HG02973 (cell line): ENCODE results near the gene MIA2.
A peak's percentile ranks its signal among the peaks of the same experiment; 100 is the strongest.

Source experiments
- ATAC-seq: cut with Tn5 transposase; IDR thresholded peaks from one replicate; pipeline ENCODE4 v1.9.1; 2021; ENCODE audit warnings: moderate library complexity; ENCODE audit not compliant: unreplicated experiment

Gene MIA2

DNA sequence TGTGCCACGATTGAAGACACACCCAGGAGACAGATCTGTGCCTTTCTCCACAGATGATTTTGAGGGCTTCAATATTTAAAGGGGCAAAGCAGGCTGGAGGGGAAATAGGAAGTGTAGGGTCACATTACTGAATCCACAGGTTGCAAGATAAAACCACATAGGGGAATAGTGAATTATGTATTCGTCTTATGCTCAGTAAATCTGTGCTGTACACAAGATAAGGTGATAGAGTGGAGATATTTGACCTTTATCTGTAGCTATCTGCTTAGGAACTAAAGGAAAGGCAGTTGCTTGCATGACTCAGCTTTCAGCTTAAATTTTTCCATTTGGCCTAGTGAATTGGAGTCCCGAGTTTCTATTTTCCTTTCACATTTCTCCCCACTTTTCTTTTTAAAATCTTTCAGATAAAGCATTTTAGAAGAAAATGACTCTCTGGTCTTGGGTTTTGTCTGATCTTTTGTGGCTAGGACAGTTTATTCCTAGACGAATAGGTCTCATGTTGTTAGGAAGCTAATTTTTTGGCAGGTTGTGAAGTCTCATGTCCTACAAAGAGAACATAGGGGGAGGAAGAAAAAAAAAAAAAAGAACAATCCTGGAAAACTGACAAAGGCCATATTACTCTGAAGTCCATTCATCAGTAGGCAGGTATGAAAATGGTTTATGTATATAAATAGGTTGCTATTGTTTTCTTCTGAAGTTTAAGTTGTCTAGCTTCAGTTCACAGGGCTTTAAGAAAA, 143.1 kb downstream of the MIA2 start:
- ATAC-seq = no peak

DNA sequence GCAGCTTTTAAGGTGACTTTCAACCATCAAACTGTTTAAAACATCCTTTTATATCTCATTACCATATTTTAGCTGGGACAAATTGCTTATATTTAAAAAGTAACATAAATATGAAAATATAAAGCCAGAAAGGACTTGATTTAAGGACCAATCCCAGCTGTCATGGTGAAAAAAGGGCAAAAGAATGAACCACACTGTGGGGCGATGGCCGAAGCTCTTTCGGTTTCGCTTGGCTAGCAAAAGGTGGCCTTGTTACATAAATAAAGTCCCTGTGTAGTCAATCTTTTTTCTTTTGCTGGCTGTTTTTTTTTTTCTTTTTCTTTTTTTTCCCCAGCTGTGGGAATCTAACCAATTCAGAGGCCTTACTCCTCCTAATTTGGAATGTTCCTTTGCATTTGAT, 147.7 kb downstream of the MIA2 start:
- no peak for ATAC-seq

DNA sequence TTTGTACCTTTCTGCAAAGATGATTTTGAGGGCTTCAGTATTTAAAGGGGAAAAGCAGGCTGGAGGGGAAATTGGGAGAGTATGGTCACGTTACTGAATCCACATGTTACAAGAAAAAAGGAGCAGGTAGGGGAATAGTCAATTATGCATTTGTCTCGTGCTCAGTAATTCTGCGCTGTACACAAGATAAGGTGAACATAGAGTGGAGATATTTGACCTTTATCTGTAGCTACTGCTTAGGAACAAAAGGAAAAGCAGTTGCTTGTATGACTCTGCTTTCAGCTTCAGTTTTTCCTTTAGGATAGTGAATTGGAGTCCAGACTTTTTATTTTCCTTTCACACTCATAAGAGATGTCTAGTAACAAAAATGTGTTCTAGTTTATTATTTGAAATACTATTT, 148.7 kb downstream of the MIA2 start:
- ATAC-seq = no peak

DNA sequence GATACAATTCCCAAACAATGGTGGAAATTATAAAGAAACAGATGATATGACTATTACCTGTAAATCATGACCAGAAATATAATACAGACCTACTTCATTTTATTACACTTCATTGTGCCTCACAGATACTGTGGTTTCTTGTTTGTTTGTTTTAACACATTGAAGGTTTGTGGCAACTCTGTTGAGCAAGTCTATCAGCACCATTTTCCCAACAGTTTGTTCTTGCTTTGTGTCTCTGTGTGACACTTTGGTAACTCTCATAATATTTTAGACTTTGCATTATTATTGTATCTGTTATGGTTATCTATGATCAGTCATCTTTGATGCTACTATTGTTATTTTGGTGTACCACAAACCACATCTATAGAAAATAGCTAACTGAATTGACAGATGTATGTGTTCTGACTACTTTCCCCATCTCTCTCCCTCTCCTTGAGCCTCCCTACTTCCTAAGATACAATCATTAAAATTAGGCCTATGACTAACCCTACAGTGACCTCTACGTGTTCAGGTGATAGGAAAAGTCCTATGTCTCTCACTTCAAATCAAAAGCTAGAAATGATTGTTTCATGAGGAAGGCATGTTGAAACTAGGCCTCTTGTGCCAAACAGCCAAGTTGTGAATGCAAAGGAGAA, 149.4 kb downstream of the MIA2 start:
- peak; percentile 59 for ATAC-seq

DNA sequence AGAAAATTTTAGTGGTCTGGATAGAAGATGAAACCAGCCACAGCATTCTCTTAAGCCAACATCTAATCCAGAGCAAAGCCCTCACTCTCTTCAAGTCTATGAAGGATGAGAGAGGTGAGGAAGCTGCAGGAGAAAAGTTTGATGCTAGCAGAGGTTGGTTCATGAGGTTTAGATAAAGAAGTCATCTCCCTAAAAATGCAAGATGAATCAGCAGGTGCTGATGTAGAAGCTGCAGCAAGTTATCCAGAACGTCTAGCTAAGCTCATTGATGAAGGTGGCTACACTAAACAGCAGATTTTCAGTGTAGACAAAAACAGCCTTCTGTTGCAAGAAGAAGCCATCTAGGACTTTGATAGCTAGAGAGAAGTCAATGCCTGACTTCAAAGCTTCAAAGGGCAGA, 150.0 kb downstream of the MIA2 start:
- no peak for ATAC-seq

DNA sequence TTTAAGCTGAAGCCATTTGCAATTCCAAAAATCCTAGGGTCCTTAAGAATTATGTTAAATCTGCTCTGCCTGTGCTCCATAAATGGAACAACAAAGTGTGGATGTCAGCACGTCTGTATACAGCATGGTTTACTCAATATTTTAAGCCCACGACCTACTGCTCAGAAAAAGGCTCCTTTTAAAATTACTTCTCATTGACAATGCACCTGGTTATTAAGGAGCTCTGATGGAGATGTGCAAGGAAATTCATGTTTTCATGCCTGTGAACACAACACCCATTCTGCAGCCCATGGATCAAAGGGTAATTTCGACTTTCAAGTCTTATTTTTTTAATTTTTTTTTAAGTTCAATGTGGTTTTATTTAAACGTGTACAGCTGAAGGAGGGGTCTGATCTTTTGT, 150.5 kb downstream of the MIA2 start:
- no peak for ATAC-seq

DNA sequence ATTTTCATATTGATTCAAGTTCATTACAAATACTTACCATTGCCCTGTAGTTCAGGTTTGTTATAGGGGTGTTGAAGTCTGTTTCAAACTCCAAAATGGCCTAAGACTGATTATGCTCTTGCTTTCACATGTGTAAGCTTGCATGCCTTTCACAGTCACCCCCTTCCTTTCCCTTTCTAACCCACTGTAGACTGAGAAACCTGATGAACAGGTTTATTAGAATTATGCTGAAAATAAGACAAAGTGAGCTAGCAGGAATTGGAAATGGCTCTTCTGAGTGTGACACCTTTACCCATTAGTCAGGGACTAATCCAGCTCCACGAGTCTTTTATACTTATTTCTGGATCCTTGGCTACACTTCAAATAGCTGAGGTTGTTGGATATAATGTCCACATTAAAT, 159.6 kb downstream of the MIA2 start:
- ATAC-seq = no peak

DNA sequence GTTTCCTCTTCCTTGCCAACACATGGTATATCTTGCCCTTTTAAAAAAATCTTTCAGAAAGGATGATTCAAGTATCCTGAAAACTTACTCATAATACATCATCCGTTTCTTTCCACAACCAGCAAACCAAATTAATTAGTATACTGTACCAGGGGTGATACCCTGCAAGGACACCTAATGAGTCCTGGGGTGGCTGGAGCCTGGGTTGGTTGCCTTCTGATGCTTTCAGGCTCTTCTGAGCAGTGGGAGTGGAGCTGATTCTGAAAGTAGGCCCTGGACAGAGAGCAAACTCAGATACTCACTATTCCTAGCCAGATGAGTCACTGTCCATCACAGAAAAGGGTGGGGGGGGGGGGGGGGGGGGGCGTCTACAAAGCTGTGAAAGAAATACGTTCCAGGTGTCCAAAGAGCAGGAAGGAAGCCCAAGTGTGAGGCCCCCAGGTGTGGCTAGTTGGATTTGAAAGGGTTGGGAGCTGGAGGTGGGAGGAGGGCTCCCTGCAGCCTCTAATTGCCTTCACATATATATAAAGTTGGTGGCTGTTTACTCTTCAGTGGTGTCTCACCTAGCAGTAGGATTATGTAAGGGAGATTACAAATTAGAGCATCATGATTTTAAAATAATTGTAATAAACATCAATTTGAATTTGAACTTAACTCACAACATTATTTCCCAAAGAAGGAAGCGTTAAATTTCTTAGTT, 162.0 kb downstream of the MIA2 start:
- no peak for ATAC-seq

DNA sequence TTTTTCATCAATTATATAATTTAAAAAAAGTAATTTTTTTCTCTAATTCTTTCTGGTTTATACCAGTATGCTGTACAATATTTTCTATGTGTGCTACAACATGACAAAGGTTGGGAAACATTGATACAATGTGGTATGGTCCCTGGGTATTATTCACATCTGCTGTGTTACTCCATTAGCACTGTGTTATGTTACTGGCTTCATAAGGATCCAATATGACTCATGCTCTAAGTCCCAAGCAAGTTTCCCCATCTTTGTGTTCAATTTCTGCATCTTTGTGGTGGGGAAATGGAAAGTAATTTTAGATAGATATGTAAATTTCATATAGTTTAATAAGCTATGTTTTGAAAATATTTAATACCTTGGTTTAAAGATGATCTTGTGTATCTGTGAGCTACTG, 162.7 kb downstream of the MIA2 start:
- no peak for ATAC-seq

DNA sequence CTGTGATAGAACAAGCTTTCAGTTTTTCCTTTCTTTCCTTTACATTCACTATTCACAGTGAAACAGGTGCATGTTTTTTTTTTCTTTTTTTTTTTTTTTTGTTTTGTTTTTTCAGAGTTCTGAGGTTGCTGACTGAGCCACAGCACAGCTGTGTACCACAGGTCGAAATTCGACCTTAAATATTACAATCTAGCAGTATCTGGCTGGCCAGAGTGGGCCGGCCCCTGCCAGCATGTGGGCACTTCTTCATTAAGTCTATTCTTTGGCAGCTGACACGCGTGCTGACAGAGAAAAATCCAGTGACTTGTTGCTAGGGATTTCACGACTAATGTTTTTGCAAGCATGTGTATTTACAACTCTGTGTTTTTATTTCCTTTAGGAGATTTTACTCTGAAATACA, 164.7 kb downstream of the MIA2 start:
- no peak for ATAC-seq

DNA sequence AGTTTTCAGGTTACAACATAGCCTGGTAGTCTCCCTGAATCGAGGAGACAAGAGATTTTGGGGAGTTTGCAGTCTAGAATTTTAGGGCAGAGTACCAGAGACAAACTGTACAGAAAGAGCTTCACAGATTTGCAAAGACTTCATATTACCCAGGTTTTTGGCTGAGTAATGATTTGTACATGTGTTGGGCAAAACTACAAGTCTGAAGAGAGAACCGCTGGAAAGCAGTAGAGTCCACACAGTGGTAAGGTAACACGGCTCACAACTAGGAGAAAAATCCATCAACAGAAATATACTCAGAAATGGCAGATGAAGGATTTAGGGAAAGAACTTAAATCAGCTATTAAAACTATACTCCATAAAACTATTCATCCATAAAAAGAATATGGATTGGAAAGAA, 172.8 kb downstream of the MIA2 start:
- ATAC-seq = no peak

DNA sequence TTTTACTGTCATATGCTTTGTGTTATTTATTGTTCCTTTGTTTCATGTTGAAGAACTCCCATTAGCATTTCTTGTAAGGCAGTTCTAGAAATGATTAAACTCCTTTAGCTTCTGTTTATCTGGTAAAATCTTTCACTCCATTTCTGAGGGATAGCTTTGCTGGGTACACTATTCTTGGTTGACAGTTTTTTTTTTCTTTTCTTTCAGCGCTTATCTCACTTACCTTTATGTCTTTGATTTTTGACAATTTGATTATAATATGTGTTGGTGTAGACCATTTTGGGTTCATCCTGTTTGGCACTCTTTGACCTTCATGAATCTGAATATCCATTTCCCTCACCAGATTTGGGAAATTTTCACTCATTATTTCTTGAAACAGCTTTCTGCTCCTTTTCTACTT, 182.4 kb downstream of the MIA2 start:
- no peak for ATAC-seq

DNA sequence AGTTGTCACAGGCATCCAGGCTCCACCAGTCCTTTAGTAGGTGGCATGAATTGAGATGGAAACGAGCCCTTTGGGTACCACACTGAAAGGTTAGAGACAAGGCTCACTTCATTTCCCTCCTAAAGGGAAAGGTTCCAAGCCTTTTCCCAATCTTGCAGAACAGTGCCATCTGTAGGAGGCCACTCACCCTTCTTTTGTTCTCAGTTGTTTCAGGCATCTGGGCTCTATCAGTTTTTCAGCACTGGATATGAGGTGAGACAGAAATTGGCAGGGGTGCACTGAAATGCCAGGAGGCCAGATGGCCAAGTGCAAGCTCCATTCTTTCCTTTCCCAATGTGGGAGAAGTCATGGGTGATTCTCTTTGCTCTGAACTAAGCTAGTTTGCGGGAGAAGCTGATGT, 183.3 kb downstream of the MIA2 start:
- no peak for ATAC-seq

DNA sequence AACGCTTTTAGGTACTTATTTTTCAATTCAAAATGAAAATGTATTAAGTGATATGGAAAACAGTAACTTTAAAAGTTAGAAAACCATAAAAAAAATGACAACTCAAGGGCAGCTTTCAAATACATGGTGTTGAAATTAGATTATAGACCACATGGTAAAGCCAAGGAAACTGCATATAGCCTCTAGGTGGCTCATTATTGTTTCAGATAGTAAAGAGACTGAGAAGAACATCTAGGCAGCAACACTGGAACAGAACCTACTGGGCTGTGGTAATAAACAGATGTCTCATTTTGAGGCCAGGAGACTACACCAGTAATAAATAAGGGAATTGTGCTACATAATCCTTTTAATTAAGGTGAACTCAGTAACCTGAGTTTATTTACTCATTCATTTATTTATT, 185.6 kb downstream of the MIA2 start:
- no peak for ATAC-seq

DNA sequence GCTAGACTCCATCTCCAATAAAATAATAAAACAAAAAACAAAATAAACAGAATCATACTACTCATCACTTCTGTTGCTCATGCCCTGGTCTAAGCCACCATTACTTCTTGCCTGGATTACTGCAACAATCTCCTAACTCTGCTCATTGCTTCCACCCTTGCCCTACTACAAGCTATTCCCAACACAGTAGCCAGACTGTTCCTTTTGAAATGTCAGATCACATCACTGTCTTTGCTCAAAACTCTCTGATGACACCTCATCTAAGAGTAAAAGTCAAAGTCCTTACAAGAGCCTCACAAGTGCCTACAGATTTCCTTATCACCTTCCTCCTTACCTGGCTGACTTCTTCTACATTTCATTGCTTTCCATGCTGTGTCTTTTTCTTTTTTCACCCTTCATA, 188.5 kb downstream of the MIA2 start:
- ATAC-seq = no peak

DNA sequence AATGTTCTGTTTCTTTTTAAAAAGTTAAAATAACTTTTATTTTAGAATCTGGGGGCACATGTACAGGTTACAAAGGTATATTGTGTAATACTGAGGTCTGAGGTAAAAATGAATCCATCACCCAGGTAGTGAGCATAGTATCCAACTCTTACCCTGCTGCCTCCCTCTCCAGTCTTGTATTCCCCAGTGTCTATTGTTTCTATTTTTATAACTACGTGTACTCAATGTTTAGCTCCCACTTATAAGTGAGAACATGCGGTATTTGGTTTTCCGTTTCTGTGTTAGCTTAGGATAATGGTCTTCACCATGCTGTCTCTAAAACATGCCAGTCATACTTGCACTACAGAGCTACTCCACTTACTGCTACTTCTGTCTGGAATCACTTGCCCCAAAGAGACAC, 190.1 kb downstream of the MIA2 start:
- ATAC-seq = no peak

DNA sequence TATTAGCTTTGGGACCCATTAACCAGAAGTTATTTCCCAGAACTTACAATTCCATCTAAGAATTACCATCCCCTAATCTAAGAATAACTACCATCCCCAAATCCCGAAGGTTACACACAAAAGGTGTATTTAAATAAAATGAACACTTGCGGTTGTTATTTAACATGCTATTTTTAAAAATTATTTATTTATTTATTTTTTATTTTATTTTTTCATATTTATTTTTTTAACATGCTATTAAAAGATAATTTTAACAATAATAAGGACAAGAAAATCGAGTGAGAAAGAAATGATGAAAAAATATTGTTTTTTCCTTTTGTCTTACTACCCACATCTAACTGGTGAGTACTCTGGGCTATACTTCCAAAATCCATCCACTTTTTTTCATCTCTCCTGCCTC, 192.2 kb downstream of the MIA2 start:
- no peak for ATAC-seq

DNA sequence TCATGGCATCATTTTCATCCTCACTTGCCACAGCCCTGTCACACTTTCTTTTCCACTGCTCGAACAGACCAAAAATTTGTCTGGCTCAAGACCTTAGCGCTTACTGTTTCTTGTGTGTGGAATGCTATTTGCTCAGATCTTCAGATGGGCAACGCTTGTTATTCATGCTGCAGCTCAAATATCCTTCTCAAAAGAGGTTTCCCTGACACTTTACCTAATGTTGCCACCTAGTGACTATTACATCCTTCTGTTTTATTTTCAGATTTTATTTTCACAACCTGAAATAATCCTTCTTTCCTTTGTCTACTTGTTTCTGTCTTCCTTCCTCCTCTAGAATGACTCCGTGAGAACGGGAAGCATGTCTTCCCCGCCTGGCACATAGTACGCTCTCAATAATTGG, 192.9 kb downstream of the MIA2 start:
- ATAC-seq = no peak

DNA sequence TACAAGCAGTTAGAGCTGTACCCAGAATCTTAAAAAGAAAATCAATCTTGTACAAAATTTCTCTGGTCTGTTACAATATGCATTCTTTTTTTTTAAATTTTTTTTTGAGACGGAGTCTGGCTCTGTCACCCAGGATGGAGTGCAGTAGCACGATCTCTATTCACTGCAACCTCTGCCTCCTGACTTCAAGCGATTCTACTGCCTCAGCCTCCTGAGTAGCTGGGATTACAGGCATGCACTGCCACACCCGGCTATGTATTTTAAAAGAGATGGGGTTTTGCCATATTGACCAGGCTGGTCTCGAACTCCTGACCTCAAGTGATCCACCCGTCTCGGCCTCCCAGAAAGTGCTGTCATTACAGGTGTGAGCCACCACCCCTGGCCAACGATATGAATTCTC, 194.4 kb downstream of the MIA2 start:
- no peak for ATAC-seq

DNA sequence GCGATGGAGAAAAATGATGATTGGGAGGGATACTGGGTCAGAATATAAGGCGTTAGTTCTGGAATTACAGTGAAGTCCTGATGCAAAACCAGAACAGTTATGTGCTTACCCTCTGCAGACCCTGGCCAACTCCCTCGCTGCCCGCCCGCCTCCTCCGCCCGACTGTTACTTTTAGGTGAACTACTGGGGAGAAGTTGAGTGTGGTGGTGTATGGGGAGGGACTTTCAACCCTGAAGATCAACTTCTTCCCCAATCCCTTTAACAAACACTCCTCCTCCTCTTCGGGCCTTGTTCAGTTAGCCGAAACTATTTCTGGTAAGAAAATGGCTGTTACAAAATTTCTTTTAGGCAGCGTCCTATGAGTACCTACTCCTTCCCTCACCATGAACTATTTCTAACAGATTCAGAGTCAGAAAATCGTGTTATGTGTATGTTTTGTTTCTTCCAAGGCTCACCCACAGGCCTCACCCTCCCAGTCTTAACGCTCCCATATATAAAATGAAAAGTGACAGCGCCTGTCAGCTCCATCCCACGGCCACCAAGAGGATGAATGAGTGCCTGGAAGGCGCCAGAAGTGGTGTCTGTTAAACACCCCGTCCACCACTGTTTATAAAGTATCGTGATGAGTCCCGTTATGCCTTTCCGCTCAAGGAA, 197.2 kb downstream of the MIA2 start:
- peak; percentile 1 for ATAC-seq

DNA sequence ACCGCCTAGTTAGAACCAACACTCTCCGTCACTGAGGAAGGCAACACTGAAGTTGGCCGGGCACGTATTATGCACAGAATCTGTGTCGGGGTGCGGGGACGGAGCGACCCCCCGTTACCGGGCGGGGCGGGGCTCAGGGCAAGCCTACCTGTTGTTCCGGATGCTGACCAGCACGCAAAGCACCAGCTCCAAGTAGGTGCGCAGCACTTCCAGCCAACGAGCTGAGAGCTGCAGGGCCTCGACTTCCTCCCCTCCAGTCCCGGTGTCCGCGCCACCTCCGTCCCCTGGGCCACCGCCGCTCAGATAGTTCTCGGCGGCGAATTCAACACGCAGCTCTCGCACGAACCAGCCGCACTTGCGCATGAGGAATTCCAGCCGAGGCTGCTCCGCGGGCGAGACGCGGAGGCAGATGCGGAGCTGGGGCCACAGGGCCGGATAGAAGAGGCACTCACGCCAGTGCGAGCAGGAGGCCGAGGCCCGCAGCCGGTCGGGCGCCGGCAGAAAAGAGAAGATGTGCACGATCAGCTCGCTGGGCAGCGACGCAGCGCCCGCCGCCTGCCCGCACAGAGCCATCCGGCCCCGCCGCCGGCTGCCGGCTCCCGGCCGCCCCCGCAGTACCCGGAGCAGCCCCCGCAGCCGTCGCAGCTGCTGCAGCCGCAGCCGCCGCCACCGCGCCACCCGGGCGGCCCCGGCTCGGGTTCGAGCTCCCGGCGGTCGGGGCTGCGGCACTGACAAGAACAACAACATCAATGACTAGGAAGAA, 197.9 kb downstream of the MIA2 start:
- peak; percentile 22 for ATAC-seq
